GM11168 (cell line): ENCODE results near the gene OR4D11.
"Not testable (repeated sequence)": the region's sequence is repeated elsewhere in the genome, so short reads cannot be mapped to it uniquely, and the experiment has no call there.

Experiments used
- in situ Hi-C: fragments of 300-500 bp; cut with MboI; formaldehyde crosslinking; loops from one replicate; pipeline ENCODE4 v1.12.0; 2022; ENCODE audit warnings: low sequenced_read_pairs; ENCODE audit not compliant: unreplicated experiment

Gene OR4D11

DNA sequence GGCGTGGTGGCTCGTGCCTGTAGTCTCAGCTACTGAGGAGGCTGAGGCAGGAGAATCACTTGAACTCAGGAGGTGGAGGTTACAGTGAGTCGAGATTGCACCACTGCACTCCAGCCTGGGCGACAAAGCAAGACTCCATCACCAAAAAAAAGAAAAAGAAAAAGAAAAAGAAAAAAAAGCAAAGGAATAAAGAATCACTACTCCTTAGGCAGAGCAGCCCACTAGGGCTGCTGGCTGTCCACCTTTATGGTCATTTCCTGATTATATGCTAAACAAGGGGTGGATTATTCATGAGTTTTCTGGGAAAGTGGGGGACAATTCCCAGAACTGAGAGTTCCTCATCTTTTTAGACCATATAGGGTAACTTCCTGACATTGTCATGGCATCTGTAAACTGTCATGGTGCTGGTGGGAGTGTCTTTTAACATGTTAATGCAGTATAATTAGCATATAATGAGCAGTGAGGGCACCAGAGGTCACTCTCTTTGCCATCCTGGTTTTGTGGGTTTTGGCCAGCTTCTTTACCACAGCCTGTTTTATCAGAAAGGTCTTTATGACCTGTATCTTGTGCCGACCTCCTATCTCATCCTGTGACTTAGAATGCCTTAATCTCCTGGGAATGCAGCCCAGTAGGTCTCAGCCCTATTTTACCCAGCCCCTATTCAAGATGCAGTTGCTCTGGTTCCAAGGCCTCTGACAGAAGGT is 44.4 kb downstream of the OR4D11 start:
- in situ Hi-C loops, result not testable (repeated sequence)

DNA sequence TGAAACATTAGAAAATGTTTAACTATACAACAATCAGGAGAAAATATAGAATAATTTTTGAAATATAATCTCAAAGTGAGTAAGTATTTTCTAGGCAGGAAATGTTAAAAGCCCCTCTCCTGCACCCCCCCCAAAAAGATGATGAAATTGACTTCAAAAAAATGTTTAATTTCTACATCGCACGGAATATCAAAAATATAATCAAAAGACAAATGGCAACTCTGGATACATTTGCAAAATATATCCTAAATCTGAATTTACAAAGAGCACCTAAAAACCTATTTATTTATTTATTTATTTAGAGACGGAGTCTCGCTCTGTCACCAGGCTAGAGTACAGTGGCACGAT is 44.9 kb downstream of the OR4D11 start:
- in situ Hi-C loops, result no loop called here

DNA sequence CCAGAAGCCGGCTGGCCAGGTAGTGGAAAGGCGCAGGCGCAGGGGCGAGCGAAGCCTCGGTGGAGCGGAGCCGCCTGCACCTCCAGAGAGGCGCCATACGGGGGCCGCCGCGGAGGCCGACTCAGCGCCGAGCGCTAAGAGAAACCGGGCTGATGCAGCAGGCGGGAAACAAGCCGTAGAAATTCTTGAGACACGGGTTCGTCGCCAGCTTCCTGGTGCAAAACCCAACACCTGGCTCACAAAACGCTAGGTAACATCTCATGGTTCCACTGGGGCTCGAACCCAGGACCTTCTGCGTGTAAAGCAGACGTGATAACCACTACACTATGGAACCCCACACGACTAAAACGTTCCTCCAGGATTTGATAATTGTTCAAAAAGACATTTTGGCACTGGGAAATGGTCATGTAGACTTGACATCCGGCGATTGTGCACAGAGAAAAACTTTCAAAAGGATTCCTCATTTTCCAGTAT is 47.0 kb downstream of the OR4D11 start:
- in situ Hi-C loops, result loop anchor here (10.0 kb wide), 1 partner anchor 114 kb away; the partner anchor contains the start of gene PATL1

DNA sequence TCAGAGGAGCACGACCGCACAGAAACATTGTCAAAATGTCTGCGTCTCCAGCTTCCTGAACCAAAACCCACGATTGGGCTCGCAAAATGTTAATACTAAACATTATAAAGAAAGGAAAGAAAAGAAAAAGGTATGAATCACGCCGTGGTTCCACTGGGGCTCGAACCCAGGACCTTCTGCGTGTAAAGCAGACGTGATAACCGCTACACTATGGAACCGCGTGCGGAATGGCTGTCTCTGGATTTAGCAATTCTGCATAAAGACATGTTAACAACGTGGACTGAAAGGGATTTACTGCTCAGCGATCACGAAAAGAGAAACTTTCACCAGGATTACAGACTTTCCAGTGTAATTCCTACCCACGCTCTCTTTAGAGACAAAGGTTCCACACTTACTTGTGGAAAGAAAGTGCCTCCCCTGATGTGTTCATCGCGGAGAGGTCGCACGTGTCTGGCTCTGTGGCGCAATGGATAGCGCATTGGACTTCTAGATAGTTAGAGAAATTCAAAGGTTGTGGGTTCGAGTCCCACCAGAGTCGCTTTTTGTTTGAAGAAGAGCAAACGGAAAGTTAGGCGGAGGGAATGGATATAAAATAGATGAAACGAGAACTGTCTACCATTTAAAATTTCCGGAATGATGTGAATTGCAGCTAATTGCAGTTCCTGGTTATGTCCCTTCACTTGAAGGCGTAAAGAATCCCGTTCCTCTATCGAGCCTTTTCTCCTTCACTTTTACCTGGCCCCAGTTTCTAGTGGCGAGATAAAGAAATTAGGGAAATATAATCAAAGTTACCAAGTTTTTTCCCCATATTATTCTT is 47.7 kb downstream of the OR4D11 start:
- in situ Hi-C loops, result loop anchor here (10.0 kb wide), 1 partner anchor 114 kb away; the partner anchor contains the start of gene PATL1

DNA sequence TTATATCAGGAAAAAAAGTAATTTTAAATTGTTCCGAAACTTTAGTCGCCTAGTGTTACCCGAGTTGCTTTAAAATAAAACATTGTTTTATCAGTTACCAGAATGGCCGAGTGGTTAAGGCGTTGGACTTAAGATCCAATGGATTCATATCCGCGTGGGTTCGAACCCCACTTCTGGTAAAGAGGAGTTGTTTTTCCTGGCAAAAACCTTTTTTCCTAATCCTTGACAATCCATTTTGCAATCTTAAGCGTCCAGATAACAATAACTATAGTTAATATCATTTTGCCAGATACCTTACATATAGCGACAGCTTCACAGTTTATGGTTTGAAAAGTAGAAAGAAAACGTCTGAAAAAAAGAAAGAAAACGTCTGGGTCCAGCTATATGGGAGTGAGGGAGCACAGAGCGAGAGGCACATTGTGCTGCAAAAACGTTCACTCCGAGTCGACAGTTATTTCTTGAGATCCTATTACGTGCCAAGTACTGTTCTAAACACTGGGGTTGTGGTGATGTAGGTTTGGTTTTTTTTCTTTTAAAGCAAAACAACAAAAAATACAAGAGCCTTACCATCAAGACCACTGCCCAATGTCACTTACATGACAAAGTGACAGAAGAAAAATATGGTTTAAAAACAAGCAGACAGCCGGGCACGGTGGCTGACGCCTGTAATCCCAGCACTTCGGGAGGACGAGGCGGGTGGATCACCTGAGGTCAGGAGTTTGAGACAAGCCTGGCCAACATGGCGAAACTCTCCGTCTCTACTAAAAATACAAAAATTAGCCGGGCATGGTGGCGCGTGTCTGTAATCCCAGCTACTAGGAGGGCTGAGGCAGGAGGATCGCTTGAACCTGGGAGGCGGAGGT is 48.5 kb downstream of the OR4D11 start:
- in situ Hi-C loops, result loop anchor here (10.0 kb wide), 1 partner anchor 113 kb away; the partner anchor contains the start of gene PATL1

DNA sequence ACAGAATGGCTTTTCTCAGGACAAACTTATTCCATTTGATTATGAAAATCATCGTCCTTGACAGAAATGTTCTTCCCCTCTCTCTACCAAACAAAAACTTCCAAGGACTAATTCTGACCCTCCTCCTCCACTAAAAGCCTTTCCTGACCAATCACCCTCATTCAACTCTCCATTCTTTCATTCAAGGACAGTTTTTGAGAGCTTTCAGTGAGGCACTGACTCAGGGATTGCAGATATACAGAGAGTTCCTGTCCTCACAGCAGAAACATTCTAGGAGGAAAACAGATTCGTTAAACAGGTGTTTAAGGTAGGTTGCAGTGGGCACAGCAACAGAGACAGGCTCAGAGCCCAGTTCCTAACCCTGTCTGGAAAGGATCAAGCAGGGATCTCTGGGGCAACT is 49.5 kb downstream of the OR4D11 start:
- in situ Hi-C loops, result loop anchor here (10.0 kb wide), 1 partner anchor 112 kb away; the partner anchor contains the start of gene PATL1

DNA sequence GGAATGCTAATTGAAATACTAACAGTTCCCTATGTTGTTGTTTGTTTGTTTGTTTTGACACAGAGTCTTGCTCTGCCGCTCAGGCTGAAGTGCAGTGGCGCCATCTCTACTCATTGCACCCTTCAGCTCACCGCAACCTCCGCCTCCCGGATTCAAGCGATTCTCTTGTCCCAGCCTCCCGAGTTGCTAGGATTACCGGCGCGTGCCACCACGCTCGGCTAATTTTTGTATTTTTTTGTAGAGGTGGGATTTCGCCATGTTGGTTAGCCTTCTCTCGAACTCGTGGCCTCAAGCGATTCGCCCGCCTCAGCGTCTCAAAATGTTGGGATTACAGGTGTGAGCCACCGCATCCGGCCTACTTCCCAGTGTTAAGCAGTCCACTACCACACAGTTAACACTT is 49.9 kb downstream of the OR4D11 start:
- in situ Hi-C loops, result loop anchor here (10.0 kb wide), 1 partner anchor 111 kb away; the partner anchor contains the start of gene PATL1
